Esophagus squamous epithelium (tissue), 4 donors: Measurements from ENCODE around the gene NAE1.

ENCODE experiments used
- POLR2A ChIP-seq, 4 donors: fragments of 450-650 bp; IDR thresholded peaks; one replicate each; pipeline ENCODE4 v1.6.1; 2017; ENCODE audit warnings: antibody characterized with exemption in 4 of 4, mild to moderate bottlenecking in 4 of 4, moderate library complexity in 3 of 4
- TF ChIP-seq, protein P1 (sequence below), 6 experiments: fragments of 450-650 bp in 4 of 6; fragments of 200-600 bp in 2 of 6; sonication (generic) in 2 of 6; IDR thresholded peaks; one replicate each; pipeline ENCODE4 v1.5.1; 2016 to 2019; ENCODE audit warnings: antibody characterized with exemption in 6 of 6, mild to moderate bottlenecking in 4 of 6, moderate library complexity in 4 of 6

DNA sequence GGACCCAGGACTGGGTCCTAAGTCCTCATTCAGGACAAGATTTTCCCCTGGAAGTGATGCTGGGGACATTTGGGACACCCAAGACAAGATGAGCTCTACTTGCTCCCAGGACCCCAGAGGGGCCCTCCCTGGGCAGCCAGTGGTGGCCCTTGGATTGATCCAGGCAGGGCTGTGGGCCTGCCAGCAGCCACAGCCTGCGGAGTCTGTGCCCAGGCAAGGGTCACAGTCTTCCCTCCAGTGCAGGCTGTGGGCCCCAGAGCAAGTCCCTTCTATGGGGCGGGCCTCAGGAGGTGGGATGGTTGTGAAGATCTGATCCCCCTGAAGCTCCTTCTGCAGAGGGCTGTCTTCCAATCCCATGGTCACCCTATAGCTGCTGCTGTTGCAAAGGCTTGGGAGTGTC, 26.0 kb upstream of the NAE1 start:
- TF ChIP-seq, protein P1, sequence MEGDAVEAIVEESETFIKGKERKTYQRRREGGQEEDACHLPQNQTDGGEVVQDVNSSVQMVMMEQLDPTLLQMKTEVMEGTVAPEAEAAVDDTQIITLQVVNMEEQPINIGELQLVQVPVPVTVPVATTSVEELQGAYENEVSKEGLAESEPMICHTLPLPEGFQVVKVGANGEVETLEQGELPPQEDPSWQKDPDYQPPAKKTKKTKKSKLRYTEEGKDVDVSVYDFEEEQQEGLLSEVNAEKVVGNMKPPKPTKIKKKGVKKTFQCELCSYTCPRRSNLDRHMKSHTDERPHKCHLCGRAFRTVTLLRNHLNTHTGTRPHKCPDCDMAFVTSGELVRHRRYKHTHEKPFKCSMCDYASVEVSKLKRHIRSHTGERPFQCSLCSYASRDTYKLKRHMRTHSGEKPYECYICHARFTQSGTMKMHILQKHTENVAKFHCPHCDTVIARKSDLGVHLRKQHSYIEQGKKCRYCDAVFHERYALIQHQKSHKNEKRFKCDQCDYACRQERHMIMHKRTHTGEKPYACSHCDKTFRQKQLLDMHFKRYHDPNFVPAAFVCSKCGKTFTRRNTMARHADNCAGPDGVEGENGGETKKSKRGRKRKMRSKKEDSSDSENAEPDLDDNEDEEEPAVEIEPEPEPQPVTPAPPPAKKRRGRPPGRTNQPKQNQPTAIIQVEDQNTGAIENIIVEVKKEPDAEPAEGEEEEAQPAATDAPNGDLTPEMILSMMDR (IDR thresholded peaks at IDR 0.05) = no peak
- TF ChIP-seq POLR2A (IDR thresholded peaks at IDR 0.05) = no peak
